GM21786 (cell line): ENCODE measurements around the gene AKAP7.

Experiments
- ATAC-seq: cut with Tn5 transposase; IDR thresholded peaks from one replicate; pipeline ENCODE4 v1.9.1; 2021; ENCODE audit not compliant: unreplicated experiment

The AKAP7 gene

GRCh38 chr6:131132360-131132759 is 2.9 kb upstream of the AKAP7 start:
- ATAC-seq, result no peak

GRCh38 chr6:131134220-131134979 is 867 bp upstream of the AKAP7 start:
- ATAC-seq, result no peak

- no peak for ATAC-seq
Measured at GRCh38 chr6:131134980-131135243, 355 bp upstream of the AKAP7 start.

- no peak for ATAC-seq
Measured at GRCh38 chr6:131136021-131136786, 937 bp downstream of the AKAP7 start.

- no peak for ATAC-seq
Measured at GRCh38 chr6:131139599-131139998, 4.3 kb downstream of the AKAP7 start.

GRCh38 chr6:131143319-131143718 is 8.1 kb downstream of the AKAP7 start:
- ATAC-seq, result no peak

GRCh38 chr6:131146865-131147264 is 11.6 kb downstream of the AKAP7 start:
- ATAC-seq, result no peak

GRCh38 chr6:131156411-131156810 is 21.1 kb downstream of the AKAP7 start:
- no peak for ATAC-seq

- no peak for ATAC-seq
Measured at GRCh38 chr6:131159578-131159977, 24.3 kb downstream of the AKAP7 start.

GRCh38 chr6:131160254-131160758 is 25.0 kb downstream of the AKAP7 start:
- ATAC-seq, result no peak

- ATAC-seq, result no peak
Measured at GRCh38 chr6:131161987-131162386, 26.7 kb downstream of the AKAP7 start.

GRCh38 chr6:131163886-131164285 is 28.6 kb downstream of the AKAP7 start:
- ATAC-seq, result no peak

- ATAC-seq, result no peak
Measured at GRCh38 chr6:131164506-131164905, 29.2 kb downstream of the AKAP7 start.

GRCh38 chr6:131167773-131168172 is 32.5 kb downstream of the AKAP7 start:
- ATAC-seq, result no peak

GRCh38 chr6:131169613-131170012 is 34.3 kb downstream of the AKAP7 start:
- ATAC-seq, result no peak

- no peak for ATAC-seq
Measured at GRCh38 chr6:131172222-131172621, 37.0 kb downstream of the AKAP7 start.

- ATAC-seq, result no peak
Measured at GRCh38 chr6:131173680-131174079, 38.4 kb downstream of the AKAP7 start.

- ATAC-seq, result no peak
Measured at GRCh38 chr6:131175564-131175963, 40.3 kb downstream of the AKAP7 start.

- no peak for ATAC-seq
Measured at GRCh38 chr6:131177996-131178395, 42.7 kb downstream of the AKAP7 start.

- ATAC-seq, result peak; percentile 62
Measured at GRCh38 chr6:131182991-131183425, 47.7 kb downstream of the AKAP7 start.

GRCh38 chr6:131183427-131184095 is 48.3 kb downstream of the AKAP7 start:
- no peak for ATAC-seq

GRCh38 chr6:131191590-131191989 is 56.3 kb downstream of the AKAP7 start:
- no peak for ATAC-seq
